Measurements from ENCODE around the gene DNAH12. TPM values are rescaled to one million over a fixed set of nuclear protein-coding genes. Genes with fewer than 3 reads are reported as not detected.
"Not testable (repeated sequence)": the region's sequence is repeated elsewhere in the genome, so short reads cannot be mapped to it uniquely, and the experiment has no call there.

Gene DNAH12
- polyA plus RNA-seq, 1 donor from 2014 or later: 1.8 TPM

DNA sequence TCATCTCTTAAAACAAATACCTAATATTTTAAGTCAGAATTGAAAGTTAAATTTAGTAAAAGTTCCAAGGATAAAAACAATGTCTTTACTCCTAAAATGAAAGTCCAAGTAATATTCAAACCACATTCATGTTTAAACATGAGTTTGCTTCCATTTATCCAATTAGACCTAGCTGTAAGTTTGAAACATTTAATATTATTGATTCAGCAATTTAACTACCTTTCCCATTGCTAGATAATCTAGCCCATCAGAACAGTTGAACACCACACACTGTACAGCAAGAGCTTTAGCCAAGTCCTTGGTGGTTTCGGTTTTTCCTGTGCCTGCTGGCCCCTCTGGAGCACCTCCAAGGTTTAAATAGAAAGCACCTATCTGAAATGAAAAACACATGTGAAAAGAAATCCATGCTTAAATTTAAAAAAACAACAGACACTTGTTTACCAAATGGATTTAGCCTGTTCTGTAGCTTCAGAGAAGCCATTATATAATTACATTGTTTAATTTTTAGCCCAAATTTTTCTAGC is 97.8 kb downstream of the DNAH12 start:
- H3K9ac ChIP-seq (ENCODE audit: low read length): no peak overlapping the region
- H3K9me3 ChIP-seq (ENCODE audit: low read length): no peaks in the 10 kb centered on the region
- H3K27me3 ChIP-seq (ENCODE audit: insufficient read depth, low read depth, low read length): no peaks in the 10 kb centered on the region
- no peaks in the 10 kb centered on the region for H4K20me1 ChIP-seq (ENCODE audit: insufficient read depth)
- H3K27ac ChIP-seq (ENCODE audit: low read length): no peak overlapping the region
- no peak overlapping the region for H3K4me3 ChIP-seq (ENCODE audit: low read length)
- no peaks in the 10 kb centered on the region for H3K36me3 ChIP-seq (ENCODE audit: insufficient read depth, low read length)
- H3K4me2 ChIP-seq (ENCODE audit: low read length): no peak overlapping the region
- H3K79me2 ChIP-seq (replicated peaks; ENCODE audit: insufficient read depth, low read length): no peaks in the 10 kb centered on the region
- TF ChIP-seq EP300 (conservative IDR thresholded peaks at IDR 0.05; ENCODE audit: poor library complexity, severe bottlenecking) (no peak), EZH2 (IDR thresholded peaks at IDR 0.05; ENCODE audit: borderline replicate concordance, insufficient read depth, low read length, poor library complexity, severe bottlenecking) (no peak), MXI1 (conservative IDR thresholded peaks at IDR 0.05; ENCODE audit: poor library complexity, severe bottlenecking) (no peak), RAD21 (conservative IDR thresholded peaks at IDR 0.05) (no peak), SMC3 (conservative IDR thresholded peaks at IDR 0.05; ENCODE audit: poor library complexity) (no peak), TAF1 (IDR thresholded peaks at IDR 0.05; ENCODE audit: low read depth) (no peak), POLR2AphosphoS5 (IDR thresholded peaks at IDR 0.05) (no peak)
- TF ChIP-seq, protein P1, sequence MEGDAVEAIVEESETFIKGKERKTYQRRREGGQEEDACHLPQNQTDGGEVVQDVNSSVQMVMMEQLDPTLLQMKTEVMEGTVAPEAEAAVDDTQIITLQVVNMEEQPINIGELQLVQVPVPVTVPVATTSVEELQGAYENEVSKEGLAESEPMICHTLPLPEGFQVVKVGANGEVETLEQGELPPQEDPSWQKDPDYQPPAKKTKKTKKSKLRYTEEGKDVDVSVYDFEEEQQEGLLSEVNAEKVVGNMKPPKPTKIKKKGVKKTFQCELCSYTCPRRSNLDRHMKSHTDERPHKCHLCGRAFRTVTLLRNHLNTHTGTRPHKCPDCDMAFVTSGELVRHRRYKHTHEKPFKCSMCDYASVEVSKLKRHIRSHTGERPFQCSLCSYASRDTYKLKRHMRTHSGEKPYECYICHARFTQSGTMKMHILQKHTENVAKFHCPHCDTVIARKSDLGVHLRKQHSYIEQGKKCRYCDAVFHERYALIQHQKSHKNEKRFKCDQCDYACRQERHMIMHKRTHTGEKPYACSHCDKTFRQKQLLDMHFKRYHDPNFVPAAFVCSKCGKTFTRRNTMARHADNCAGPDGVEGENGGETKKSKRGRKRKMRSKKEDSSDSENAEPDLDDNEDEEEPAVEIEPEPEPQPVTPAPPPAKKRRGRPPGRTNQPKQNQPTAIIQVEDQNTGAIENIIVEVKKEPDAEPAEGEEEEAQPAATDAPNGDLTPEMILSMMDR (IDR thresholded peaks at IDR 0.05; ENCODE audit: poor library complexity, severe bottlenecking): no peak
- TF ChIP-seq, protein P2, sequence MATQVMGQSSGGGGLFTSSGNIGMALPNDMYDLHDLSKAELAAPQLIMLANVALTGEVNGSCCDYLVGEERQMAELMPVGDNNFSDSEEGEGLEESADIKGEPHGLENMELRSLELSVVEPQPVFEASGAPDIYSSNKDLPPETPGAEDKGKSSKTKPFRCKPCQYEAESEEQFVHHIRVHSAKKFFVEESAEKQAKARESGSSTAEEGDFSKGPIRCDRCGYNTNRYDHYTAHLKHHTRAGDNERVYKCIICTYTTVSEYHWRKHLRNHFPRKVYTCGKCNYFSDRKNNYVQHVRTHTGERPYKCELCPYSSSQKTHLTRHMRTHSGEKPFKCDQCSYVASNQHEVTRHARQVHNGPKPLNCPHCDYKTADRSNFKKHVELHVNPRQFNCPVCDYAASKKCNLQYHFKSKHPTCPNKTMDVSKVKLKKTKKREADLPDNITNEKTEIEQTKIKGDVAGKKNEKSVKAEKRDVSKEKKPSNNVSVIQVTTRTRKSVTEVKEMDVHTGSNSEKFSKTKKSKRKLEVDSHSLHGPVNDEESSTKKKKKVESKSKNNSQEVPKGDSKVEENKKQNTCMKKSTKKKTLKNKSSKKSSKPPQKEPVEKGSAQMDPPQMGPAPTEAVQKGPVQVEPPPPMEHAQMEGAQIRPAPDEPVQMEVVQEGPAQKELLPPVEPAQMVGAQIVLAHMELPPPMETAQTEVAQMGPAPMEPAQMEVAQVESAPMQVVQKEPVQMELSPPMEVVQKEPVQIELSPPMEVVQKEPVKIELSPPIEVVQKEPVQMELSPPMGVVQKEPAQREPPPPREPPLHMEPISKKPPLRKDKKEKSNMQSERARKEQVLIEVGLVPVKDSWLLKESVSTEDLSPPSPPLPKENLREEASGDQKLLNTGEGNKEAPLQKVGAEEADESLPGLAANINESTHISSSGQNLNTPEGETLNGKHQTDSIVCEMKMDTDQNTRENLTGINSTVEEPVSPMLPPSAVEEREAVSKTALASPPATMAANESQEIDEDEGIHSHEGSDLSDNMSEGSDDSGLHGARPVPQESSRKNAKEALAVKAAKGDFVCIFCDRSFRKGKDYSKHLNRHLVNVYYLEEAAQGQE (IDR thresholded peaks at IDR 0.05; ENCODE audit: borderline replicate concordance): no peak
- no peak overlapping the region for H2AFZ ChIP-seq (ENCODE audit: low read depth, low read length)
- H3K9me2 ChIP-seq (ENCODE audit: insufficient read depth, low read length): no peaks in the 10 kb centered on the region
- H3F3A ChIP-seq (ENCODE audit: insufficient read depth, low read length, poor library complexity, severe bottlenecking): no peaks in the 10 kb centered on the region

DNA sequence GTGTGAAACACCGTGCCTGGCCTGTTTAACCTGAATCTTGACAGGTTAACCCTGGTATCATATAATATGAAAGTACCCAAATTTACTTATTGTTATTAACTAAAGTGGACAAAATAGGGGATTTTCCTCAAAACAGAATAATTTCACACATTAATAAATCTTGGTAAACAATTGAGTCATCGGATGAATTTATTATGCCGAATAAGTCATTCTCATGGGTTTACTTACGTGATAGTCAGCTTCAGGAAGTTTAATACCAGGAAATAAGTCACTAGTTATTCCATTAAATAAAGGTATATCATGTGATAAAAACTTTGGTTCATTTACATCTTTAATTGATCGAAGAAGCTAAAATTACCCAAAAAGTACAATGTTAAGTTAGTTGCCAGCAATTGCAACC is 99.7 kb downstream of the DNAH12 start:
- no peak overlapping the region for H3K4me3 ChIP-seq (ENCODE audit: low read length)
- no peaks in the 10 kb centered on the region for H3F3A ChIP-seq (ENCODE audit: insufficient read depth, low read length, poor library complexity, severe bottlenecking)
- no peak overlapping the region for H3K9ac ChIP-seq (ENCODE audit: low read length)
- TF ChIP-seq MXI1 (conservative IDR thresholded peaks at IDR 0.05; ENCODE audit: poor library complexity, severe bottlenecking) (no peak), EP300 (conservative IDR thresholded peaks at IDR 0.05; ENCODE audit: poor library complexity, severe bottlenecking) (no peak), TAF1 (IDR thresholded peaks at IDR 0.05; ENCODE audit: low read depth) (no peak), SMC3 (conservative IDR thresholded peaks at IDR 0.05; ENCODE audit: poor library complexity) (no peak), POLR2AphosphoS5 (IDR thresholded peaks at IDR 0.05) (no peak), RAD21 (conservative IDR thresholded peaks at IDR 0.05) (no peak), EZH2 (IDR thresholded peaks at IDR 0.05; ENCODE audit: borderline replicate concordance, insufficient read depth, low read length, poor library complexity, severe bottlenecking) (no peak)
- TF ChIP-seq, protein P2 (IDR thresholded peaks at IDR 0.05; ENCODE audit: borderline replicate concordance): no peak
- TF ChIP-seq, protein P1 (IDR thresholded peaks at IDR 0.05; ENCODE audit: poor library complexity, severe bottlenecking): no peak
- no peaks in the 10 kb centered on the region for H3K9me2 ChIP-seq (ENCODE audit: insufficient read depth, low read length)
- no peak overlapping the region for H3K4me2 ChIP-seq (ENCODE audit: low read length)
- no peaks in the 10 kb centered on the region for H3K27me3 ChIP-seq (ENCODE audit: insufficient read depth, low read depth, low read length)
- H3K9me3 ChIP-seq (ENCODE audit: low read length): no peaks in the 10 kb centered on the region
- H3K79me2 ChIP-seq (replicated peaks; ENCODE audit: insufficient read depth, low read length): no peaks in the 10 kb centered on the region
- no peaks in the 10 kb centered on the region for H3K36me3 ChIP-seq (ENCODE audit: insufficient read depth, low read length)
- no peak overlapping the region for H3K27ac ChIP-seq (ENCODE audit: low read length)
- H4K20me1 ChIP-seq (ENCODE audit: insufficient read depth): no peaks in the 10 kb centered on the region
- H2AFZ ChIP-seq (ENCODE audit: low read depth, low read length): no peak overlapping the region

DNA sequence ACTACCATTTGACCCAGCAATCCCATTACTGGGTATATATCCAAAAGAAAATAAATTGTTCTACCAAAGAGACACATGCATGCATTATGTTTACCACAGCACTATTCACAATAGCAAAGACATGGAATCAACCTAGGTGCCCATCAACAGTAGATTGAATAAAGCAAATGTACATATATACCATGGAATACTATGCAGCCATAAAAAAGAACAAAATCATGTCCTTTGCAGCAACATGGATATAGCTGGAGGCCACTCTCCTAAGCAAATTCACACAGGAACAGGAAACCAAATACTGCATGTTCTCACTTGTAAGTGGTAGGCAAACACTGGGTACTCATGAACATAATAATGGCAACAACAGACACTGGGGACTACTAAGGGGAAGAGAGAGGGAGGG is 104.0 kb downstream of the DNAH12 start:
- H3K4me3 ChIP-seq (ENCODE audit: low read length); H3K9ac ChIP-seq (ENCODE audit: low read length); H3K27me3 ChIP-seq (ENCODE audit: insufficient read depth, low read depth, low read length); H3K9me3 ChIP-seq (ENCODE audit: low read length); H3K27ac ChIP-seq (ENCODE audit: low read length); H4K20me1 ChIP-seq (ENCODE audit: insufficient read depth); H3K36me3 ChIP-seq (ENCODE audit: insufficient read depth, low read length); H3K79me2 ChIP-seq (replicated peaks; ENCODE audit: insufficient read depth, low read length); H3F3A ChIP-seq (ENCODE audit: insufficient read depth, low read length, poor library complexity, severe bottlenecking); H2AFZ ChIP-seq (ENCODE audit: low read depth, low read length); H3K4me2 ChIP-seq (ENCODE audit: low read length); H3K9me2 ChIP-seq (ENCODE audit: insufficient read depth, low read length): not testable (repeated sequence)

All from neural cell (in vitro differentiated cells).